CD4-positive, alpha-beta T cell treated with Interleukin-12 subunit alpha and Interleukin-12 subunit beta, for 1 hour (primary cell): ENCODE results near the gene SRGAP1.

Experiments used
- DNase-seq: peaks from one replicate; pipeline ENCODE4 v3.0.0-alpha.2; 2020

SRGAP1 gene

GRCh38 chr12:63911341-63911740, 66.8 kb downstream of the SRGAP1 start:
- DNase-seq: no peak

DNA sequence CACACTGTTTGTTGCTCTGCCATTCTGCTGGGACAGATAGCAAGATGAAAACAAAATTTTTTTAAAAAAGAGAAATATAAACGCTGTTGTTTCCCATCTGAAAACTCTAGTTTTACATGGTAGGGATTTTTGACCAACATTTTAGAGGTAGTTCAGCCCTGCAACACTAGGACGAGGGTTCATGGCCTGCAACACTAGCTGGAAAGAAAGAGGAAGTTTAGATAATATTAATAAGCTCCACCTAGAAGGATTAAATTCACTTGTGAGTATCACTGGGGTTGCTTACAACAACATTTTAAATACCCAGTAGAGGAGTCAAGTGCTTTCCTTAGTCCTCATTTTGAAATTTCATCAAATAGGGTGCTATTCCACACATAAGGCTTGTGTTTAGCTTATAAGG, 68.2 kb downstream of the SRGAP1 start:
- DNase-seq: no peak

DNA sequence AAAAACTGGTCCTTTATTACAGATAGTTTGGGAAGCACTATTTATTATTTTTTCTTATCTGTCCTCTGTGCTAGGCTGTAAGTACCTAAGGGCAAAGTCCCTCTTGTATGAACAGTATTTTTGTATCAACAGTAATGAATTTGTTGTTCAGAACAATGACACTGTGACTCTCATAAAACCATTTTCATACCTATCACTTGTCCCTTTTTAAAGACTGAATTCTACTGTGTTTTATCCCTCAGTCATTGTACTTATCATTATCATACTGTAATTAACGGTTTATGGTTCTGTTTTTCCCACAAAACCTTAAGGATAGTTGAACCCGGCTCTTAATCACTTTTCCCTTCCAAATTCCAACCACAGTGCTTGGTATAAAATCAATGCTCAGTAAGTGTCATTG, 69.4 kb downstream of the SRGAP1 start:
- DNase-seq: no peak

DNA sequence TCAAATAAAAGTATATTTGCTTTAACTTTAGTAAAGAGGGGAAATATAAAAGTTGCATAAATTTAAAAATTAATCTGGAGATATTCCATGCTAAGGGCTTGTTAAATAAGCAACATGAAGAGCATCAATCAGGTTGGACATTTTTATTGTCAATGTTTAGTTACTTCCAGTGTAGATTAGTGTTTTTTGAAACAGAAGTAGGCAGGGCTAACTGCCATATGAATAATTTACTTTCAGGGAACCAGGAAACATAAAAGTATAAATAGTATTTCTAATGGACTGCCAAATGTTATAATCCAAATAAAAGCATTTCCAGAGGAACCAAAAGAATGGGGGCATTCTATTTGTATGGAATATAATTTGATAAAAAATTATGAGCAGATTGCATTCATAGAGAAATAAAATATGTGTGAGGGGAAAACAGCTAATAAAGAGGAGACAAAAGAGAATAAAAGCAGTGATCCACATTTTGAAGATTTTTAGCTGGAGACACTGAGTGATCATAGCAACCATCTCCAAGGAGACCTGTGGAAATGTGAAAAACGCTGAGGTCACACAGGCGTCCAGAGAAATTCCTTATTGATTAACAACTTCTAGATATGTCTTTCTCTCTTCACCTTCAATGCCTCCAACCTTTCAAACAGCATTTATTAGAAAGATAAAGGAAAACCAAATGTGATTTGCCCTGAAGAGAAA, 70.8 kb downstream of the SRGAP1 start:
- DNase-seq: no peak

DNA sequence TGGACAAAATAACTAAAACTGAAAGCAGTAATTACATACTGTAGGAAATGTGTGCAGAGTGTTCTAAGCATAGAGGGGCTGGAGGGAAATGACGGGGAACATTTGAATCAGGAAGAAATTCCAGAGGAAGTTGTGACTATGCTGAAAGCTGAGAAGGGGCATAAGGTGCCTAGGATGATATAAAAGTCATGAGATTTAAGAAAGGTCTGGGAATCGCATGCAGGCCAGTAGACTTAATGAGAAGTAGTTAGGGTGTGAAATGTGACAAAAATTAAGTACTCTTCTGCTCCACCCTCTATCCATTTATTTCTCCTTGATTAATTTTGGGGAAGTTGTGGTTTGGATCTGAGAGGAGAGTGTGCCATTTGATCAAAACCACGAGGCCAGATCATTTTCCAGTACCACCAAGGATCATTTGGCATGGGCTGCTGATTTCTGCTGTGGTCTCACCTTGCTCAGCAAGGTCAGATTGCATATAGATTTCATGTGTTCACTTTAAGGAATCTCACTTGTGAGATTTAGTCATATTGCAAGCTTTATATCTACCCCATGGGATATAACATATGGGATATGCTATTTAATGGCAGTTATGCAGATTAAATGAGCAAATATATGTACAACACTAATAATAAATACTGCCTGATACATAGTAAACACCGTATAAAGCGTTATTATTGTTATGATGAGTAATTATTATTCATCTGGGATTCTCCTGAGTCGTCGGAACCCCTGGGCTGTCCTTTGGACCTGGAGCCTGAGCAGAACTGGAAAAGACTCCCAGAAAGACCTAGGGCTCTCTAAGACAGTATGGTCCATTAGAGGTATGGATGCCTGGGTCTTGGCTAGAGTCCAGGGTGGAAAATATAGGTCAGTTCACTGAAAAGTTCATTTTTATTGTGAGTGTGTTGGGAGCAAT, 72.3 kb downstream of the SRGAP1 start:
- DNase-seq: no peak

- no peak for DNase-seq
These were observed 73.0 kb downstream of the SRGAP1 start for GRCh38 chr12:63917477-63917862.

DNA sequence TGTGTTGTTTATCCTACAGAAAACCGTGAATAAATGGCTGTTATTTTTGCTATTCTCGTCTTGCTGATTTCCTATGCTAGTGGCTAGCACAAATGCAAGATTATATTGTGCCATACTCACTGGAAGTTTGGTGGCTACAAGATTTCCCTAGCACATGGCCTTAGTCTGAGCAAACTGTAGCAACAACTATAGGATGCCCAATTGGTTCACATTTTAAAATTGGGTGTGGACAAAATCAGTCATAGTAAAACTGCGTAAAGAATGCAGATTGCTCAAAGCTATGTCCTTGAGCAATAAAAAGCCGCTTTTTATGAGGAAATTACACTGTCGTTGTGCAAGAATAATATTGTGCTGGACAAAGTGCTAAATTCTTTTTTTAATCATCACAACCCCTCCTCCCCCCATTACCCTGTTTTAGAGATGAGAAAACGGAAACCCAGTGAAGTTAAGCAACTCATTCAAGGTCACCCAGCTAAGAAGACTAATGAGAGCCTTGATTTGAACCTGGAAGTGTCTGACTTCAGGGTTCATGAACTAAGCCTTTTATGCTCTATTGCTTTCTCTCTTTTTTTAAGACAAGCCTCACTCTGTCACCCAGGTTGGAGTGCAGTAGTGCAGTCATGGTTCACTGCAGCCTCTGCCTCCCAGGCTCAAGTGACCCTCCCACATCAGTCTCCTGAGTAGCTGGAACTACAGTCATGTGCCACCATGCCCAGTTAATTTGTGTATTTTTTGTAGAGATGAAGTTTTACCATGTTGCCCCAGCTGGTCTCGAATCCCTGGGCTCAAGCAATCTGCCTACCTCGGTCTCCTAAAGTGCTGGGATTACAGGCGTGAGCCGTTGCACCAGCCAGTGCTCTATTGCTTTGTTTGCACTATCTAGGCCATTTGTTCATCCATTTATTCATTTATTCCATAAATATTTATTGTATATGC, 73.6 kb downstream of the SRGAP1 start:
- peak; percentile 11 for DNase-seq

DNA sequence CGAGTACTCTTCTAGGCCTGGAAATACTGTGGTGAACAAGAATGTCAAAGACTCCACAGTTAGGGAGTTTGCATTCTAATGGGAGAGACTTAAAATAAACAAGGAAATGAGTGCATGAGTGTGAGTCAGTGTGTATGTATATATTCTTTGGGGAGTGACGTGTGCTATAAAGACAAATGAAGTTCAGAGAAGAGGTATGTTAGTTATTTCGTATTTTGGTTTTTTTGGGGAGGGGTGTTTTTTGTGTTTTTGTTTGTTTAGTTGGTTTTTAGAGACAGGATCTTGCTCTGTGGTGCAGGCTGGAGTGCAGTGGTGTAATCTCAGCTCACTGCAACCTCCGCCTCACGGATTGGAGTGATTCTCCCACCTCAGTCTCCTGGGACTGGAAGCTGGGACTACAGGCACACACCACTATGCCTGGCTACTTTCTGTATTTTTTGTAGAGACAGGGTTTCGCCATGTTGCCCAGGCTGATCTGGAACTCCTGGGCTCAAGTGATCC, 74.3 kb downstream of the SRGAP1 start:
- no peak for DNase-seq

GRCh38 chr12:63919756-63920155, 75.3 kb downstream of the SRGAP1 start:
- DNase-seq: no peak

- no peak for DNase-seq
These were observed 76.7 kb downstream of the SRGAP1 start for GRCh38 chr12:63921157-63921556.

DNA sequence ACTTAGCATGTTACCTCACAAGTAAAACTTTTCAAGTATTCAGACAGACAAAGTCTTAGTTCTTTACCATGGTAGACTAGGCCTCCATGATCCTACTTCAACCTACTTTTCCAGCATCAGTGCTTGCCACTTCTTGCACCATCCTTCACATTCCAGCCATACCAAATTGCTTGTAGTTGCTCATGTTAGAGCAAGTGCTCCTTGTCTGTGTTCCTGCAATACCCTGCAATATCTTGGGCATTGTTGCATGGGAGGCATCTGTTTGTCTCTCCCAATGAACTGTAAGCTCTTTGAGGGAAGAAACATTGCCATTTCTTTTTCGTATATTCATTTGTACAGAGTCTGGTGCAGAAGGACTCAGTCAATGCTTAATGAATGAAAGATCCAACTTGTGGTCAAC, 78.0 kb downstream of the SRGAP1 start:
- no peak for DNase-seq

DNA sequence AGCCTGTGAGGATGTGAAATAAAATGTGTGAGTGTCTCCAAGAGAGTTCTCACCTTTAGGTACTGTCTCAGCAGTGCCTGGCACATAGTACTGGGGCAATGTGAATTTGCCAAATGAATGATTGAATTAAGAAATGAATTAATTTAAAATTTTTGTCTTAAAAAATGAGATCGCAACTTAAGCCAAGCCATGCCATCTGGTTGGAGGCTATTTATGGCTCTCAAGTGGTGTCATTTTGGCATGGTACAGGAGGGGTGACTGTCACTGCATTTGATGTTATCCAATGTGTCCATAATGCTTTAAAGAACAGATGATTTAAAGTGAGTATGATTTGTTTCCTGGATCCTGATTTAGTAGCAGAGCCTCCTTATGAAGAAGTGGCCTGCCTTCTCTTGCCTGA, 80.3 kb downstream of the SRGAP1 start:
- DNase-seq: no peak

GRCh38 chr12:63927511-63927910, 83.0 kb downstream of the SRGAP1 start:
- DNase-seq: no peak

GRCh38 chr12:63928305-63928704, 83.8 kb downstream of the SRGAP1 start:
- DNase-seq: no peak

- no peak for DNase-seq
These were observed 84.9 kb downstream of the SRGAP1 start for GRCh38 chr12:63929426-63929825.

GRCh38 chr12:63930971-63931370, 86.5 kb downstream of the SRGAP1 start:
- DNase-seq: no peak

- DNase-seq: no peak
These were observed 87.2 kb downstream of the SRGAP1 start for GRCh38 chr12:63931703-63932102.

GRCh38 chr12:63934936-63935335, 90.4 kb downstream of the SRGAP1 start:
- no peak for DNase-seq

DNA sequence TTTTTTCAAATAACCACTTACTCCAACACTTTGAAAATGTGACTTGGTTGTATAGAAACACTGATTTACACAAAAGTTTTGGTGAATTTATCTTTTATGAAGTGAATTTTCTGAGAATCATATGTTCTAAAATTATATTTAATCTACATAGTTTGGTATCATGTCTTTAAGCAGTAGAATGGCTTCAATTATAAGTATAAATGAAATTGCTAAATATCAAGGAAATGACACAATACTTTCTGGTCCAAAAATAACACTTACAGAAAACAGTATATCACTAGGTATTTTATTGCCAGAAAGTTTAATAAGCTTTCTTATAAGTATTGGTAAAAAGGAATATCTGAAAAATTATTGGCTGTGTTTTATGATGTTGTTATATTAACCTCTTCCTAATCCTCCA, 90.9 kb downstream of the SRGAP1 start:
- no peak for DNase-seq

DNA sequence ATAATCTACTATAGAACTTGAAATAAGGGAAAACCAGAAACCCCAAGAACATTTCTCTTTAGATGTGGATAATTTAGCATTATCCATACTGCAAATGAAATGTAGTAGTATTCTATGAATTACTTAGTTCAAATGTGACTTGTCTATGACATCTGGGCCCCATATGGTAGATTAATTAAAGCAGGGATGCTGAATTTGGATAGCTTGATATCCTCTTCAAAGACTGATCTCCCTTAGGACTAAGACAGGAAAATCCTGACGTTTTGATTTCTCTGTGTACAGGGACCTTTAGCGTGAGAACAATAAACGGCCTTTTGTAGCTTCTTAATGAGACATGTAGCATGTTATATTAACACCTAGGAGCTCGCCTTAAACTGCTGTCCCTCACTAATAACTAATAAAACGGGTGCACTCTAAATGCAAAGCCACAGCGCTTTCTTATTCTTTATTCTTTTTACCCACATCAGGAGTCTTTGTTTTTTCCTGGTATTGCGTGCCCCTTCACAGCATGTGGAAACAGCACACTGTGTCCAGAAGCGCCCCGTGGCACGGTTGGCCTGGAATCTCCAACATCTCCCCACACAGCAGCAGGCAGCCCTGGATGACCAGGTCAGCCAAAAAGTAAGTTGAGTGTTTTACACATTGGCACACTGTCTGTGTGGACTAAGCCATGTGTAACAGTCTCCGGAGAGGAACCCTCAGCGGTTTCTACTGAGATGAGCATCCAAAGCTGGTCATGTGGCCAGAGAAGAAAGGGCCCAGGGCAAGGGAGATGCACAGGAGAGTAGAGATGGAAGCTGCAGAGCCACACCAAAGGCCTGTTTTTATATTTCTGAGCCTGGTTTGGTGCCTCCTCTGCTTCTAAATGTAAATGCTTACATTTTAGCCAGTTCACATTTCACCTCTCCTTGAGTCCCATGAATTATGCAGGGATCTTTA, 93.1 kb downstream of the SRGAP1 start:
- DNase-seq: no peak

DNA sequence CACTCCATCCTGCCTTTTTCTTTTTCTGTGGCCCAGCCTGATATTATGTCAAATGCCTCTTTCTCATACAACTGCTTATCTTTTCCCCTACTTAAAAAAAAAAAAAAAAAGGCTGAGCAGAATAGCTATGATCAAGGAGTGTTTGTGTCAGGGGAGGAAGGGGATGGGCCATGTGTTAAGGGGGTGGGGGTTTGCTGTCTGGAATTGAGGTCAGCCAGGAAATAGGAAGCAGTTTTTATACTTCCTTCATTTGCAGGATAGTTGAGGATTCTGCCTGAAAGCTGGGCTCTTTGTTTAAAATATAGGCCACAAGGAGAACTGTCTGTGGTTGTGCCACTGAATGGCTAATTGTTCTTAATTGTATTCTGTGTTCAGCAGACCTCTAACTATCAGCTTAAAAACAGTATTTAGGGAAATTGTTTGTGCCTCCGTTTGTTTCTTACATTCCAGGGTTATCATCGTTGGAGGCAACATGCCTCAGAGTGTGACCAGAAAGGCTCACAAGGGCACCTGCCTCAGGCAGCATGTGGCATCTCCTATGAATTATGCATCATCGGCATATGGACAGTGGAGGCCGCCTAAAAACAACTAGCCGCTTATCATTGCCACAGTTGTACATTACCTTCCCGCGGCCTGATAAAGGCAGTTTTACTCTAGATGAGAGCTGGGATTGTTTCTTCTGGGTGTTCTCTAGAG, 96.0 kb downstream of the SRGAP1 start:
- DNase-seq: no peak
